Measurements from ENCODE around the gene DTHD1. TPM values are rescaled to one million over a fixed set of nuclear protein-coding genes. Genes with fewer than 3 reads are reported as not detected.

DTHD1 gene
- total RNA-seq, 1 experiment from 2014 or later, result not detected

DNA sequence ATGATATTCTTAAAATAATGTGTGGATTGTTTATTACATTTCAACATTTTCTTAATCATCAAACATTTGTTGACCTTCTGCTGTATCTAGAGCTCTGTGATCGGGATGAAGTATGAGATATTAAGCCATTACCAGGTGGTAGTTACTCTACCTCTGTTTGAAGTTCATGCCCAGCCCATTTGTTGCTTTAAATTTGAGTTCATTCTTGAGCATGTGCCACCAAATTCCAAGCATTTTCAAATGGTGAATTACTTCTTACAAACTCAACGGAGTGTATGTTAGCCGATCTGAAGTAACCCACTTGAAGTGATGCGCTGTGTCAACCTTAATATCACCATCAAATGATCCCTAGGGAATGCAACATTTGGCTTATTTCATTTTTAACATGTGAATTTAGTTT, 7.3 kb upstream of the DTHD1 start:
- H3K9me3 ChIP-seq, result no peaks in the 10 kb centered on the region
- Mint-ChIP-seq H3K4me1 (ENCODE audit: low read depth, unreplicated experiment) (no peaks in the 10 kb centered on the region), H3K27ac (ENCODE audit: unreplicated experiment) (no peak overlapping the region), H3K27me3 (ENCODE audit: insufficient read depth, unreplicated experiment) (no peaks in the 10 kb centered on the region), H3K36me3 (ENCODE audit: insufficient read depth, unreplicated experiment) (no peaks in the 10 kb centered on the region), H3K9me3 (ENCODE audit: unreplicated experiment) (no peaks in the 10 kb centered on the region), H3K4me3 (ENCODE audit: unreplicated experiment) (no peak overlapping the region)
- no peak for DNase-seq
- no peaks in the 10 kb centered on the region for H3K27me3 ChIP-seq (replicated peaks; ENCODE audit: control insufficient read depth, insufficient read depth, low read length)
- TF ChIP-seq, protein P1, sequence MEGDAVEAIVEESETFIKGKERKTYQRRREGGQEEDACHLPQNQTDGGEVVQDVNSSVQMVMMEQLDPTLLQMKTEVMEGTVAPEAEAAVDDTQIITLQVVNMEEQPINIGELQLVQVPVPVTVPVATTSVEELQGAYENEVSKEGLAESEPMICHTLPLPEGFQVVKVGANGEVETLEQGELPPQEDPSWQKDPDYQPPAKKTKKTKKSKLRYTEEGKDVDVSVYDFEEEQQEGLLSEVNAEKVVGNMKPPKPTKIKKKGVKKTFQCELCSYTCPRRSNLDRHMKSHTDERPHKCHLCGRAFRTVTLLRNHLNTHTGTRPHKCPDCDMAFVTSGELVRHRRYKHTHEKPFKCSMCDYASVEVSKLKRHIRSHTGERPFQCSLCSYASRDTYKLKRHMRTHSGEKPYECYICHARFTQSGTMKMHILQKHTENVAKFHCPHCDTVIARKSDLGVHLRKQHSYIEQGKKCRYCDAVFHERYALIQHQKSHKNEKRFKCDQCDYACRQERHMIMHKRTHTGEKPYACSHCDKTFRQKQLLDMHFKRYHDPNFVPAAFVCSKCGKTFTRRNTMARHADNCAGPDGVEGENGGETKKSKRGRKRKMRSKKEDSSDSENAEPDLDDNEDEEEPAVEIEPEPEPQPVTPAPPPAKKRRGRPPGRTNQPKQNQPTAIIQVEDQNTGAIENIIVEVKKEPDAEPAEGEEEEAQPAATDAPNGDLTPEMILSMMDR (IDR thresholded peaks at IDR 0.05; ENCODE audit: insufficient read depth in 1 of 2, low read depth in 1 of 2, low read length in 1 of 2, severe bottlenecking in 1 of 2, unreplicated experiment in 1 of 2), result no peak
- intact Hi-C loops (cut with micrococcal nuclease; ENCODE audit: unreplicated experiment), result no loop called here
- ChIA-PET POLR2A (no interaction called here), CTCF (no interaction called here)
- H3K4me1 ChIP-seq, result no peaks in the 10 kb centered on the region
- H3K36me3 ChIP-seq (ENCODE audit: control insufficient read depth, insufficient read depth, low read length), result no peaks in the 10 kb centered on the region
- BruUV-seq (replicated peaks), result no TSS peak
- no peak overlapping the region for H3K4me3 ChIP-seq (ENCODE audit: low read depth, low read length)

DNA sequence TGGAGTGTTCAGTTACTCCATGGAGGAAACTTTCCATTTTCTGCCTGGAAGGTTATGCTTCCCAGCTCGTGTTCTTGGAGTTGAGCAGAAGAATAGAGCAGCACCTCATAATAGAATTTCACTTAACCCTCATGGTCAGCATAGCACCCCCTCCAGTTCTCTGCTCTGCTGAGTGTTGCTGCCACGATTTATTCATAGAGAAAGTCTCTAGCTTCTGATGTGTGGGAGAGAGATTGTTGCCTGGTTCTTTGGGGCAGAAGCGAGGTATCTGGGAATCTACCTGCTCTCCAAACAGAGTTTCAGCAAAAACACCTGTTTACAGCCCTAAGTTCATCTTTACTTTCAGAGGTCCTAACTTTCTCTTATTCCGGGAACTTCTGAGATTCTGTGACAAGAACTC, 3.9 kb upstream of the DTHD1 start:
- no peak for DNase-seq
- Histone ChIP-seq H3K9me3 (no peaks in the 10 kb centered on the region), H3K36me3 (ENCODE audit: control insufficient read depth, insufficient read depth, low read length) (no peaks in the 10 kb centered on the region), H3K4me3 (ENCODE audit: low read depth, low read length) (no peak overlapping the region), H3K27me3 (replicated peaks; ENCODE audit: control insufficient read depth, insufficient read depth, low read length) (no peaks in the 10 kb centered on the region), H3K4me1 (no peaks in the 10 kb centered on the region)
- Mint-ChIP-seq H3K36me3 (ENCODE audit: insufficient read depth, unreplicated experiment) (no peaks in the 10 kb centered on the region), H3K27me3 (ENCODE audit: insufficient read depth, unreplicated experiment) (peaks cover 8% of the 10 kb centered on the region), H3K27ac (ENCODE audit: unreplicated experiment) (no peak overlapping the region), H3K4me1 (ENCODE audit: low read depth, unreplicated experiment) (no peaks in the 10 kb centered on the region), H3K4me3 (ENCODE audit: unreplicated experiment) (no peak overlapping the region), H3K9me3 (ENCODE audit: unreplicated experiment) (no peaks in the 10 kb centered on the region)
- TF ChIP-seq, protein P1 (IDR thresholded peaks at IDR 0.05; ENCODE audit: insufficient read depth in 1 of 2, low read depth in 1 of 2, low read length in 1 of 2, severe bottlenecking in 1 of 2, unreplicated experiment in 1 of 2), result no peak
- ChIA-PET POLR2A (no interaction called here), CTCF (no interaction called here)
- BruUV-seq (replicated peaks), result no TSS peak
- intact Hi-C loops (cut with micrococcal nuclease; ENCODE audit: unreplicated experiment), result no loop called here

DNA sequence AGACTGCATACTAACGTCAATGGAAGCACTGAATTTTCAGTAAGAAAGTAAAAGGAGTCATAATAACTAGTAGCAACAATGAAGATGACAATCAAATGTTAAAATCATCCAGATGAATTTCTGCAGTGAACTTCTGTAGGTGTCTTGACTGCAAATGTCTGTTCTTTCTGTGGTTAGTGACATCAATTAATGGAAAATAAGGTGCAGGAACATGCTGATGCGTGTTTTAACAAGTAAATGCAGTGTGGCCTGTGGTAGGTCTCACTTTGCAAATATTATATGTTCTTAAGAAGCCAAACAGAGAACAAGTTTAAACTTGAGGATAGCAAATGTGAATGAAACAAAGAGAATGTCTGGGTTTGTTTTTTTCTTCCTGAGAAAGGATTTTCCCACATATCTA, 2.6 kb upstream of the DTHD1 start:
- Histone ChIP-seq H3K36me3 (ENCODE audit: control insufficient read depth, insufficient read depth, low read length) (no peaks in the 10 kb centered on the region), H3K4me3 (ENCODE audit: low read depth, low read length) (no peak overlapping the region), H3K27me3 (replicated peaks; ENCODE audit: control insufficient read depth, insufficient read depth, low read length) (no peaks in the 10 kb centered on the region), H3K9me3 (no peaks in the 10 kb centered on the region), H3K4me1 (no peaks in the 10 kb centered on the region)
- H3K4me1 Mint-ChIP-seq (ENCODE audit: low read depth, unreplicated experiment), result no peaks in the 10 kb centered on the region
- peaks cover 8% of the 10 kb centered on the region for H3K27me3 Mint-ChIP-seq (ENCODE audit: insufficient read depth, unreplicated experiment)
- H3K4me3 Mint-ChIP-seq (ENCODE audit: unreplicated experiment), result no peak overlapping the region
- DNase-seq, result no peak
- no TSS peak for BruUV-seq (replicated peaks)
- ChIA-PET CTCF (no interaction called here), POLR2A (no interaction called here)
- intact Hi-C loops (cut with micrococcal nuclease; ENCODE audit: unreplicated experiment), result no loop called here
- TF ChIP-seq, protein P1 (IDR thresholded peaks at IDR 0.05; ENCODE audit: insufficient read depth in 1 of 2, low read depth in 1 of 2, low read length in 1 of 2, severe bottlenecking in 1 of 2, unreplicated experiment in 1 of 2), result no peak
- H3K9me3 Mint-ChIP-seq (ENCODE audit: unreplicated experiment), result no peaks in the 10 kb centered on the region
- no peaks in the 10 kb centered on the region for H3K36me3 Mint-ChIP-seq (ENCODE audit: insufficient read depth, unreplicated experiment)
- no peak overlapping the region for H3K27ac Mint-ChIP-seq (ENCODE audit: unreplicated experiment)

Measured in Caco-2 (cell line).